ENCODE results near the gene ABCC11. TPM values are rescaled to one million over a fixed set of nuclear protein-coding genes. Genes with fewer than 3 reads are reported as not detected.

Gene ABCC11
- total RNA-seq, 6 experiments from 2014 or later, result 0.05 to 0.26 (median 0.12) TPM; not detected in 3

- Mint-ChIP-seq H3K27ac (no peak overlapping the region; the same call in 1 of the 2 replicates), H3K9me3 (peaks cover 11% of the 10 kb centered on the region), H3K4me3 (no peak overlapping the region), H3K27me3 (ENCODE audit: insufficient read depth) (peaks cover 8% of the 10 kb centered on the region), H3K36me3 (ENCODE audit: low read depth) (peaks cover 40% of the 10 kb centered on the region), H3K4me1 (ENCODE audit: low read depth) (peaks cover 19% of the 10 kb centered on the region)
- DNase-seq, result peak; percentile 8
- TF ChIP-seq CTCF (IDR thresholded peaks at IDR 0.05), result no peak
These were observed 44.0 kb upstream of the ABCC11 start for GRCh38 chr16:48291303-48291702.

GRCh38 chr16:48287239-48287638, 39.9 kb upstream of the ABCC11 start:
- Mint-ChIP-seq H3K4me3 (no peak overlapping the region), H3K36me3 (ENCODE audit: low read depth) (peaks cover 52% of the 10 kb centered on the region), H3K27me3 (ENCODE audit: insufficient read depth) (peaks cover 5% of the 10 kb centered on the region), H3K4me1 (ENCODE audit: low read depth) (peaks cover 14% of the 10 kb centered on the region), H3K9me3 (peaks cover 12% of the 10 kb centered on the region), H3K27ac (no peak overlapping the region)
- TF ChIP-seq CTCF (IDR thresholded peaks at IDR 0.05), result no peak
- peak; percentile 5 for DNase-seq

- H3K4me1 Mint-ChIP-seq (ENCODE audit: low read depth), result no peaks in the 10 kb centered on the region
- no peak overlapping the region for H3K4me3 Mint-ChIP-seq
- peaks cover 45% of the 10 kb centered on the region for H3K36me3 Mint-ChIP-seq (ENCODE audit: low read depth)
- H3K27me3 Mint-ChIP-seq (ENCODE audit: insufficient read depth), result peaks cover 5% of the 10 kb centered on the region
- peaks cover 12% of the 10 kb centered on the region for H3K9me3 Mint-ChIP-seq
- no peak overlapping the region for H3K27ac Mint-ChIP-seq
- DNase-seq, result no peak
- no peak for TF ChIP-seq CTCF (IDR thresholded peaks at IDR 0.05)
These were observed 37.6 kb upstream of the ABCC11 start for GRCh38 chr16:48284772-48285409.

- H3K27ac Mint-ChIP-seq, result no peak overlapping the region
- TF ChIP-seq CTCF (IDR thresholded peaks at IDR 0.05), result no peak
- H3K27me3 Mint-ChIP-seq (ENCODE audit: insufficient read depth), result peaks cover 3% of the 10 kb centered on the region; the same call in 1 of the 2 replicates
- H3K4me3 Mint-ChIP-seq, result no peak overlapping the region
- no peak for DNase-seq
- no peaks in the 10 kb centered on the region for H3K4me1 Mint-ChIP-seq (ENCODE audit: low read depth)
- H3K36me3 Mint-ChIP-seq (ENCODE audit: low read depth), result peaks cover 54% of the 10 kb centered on the region
- H3K9me3 Mint-ChIP-seq, result peaks cover 12% of the 10 kb centered on the region
These were observed 35.4 kb upstream of the ABCC11 start for GRCh38 chr16:48282636-48283263.

- DNase-seq, result no peak
- Mint-ChIP-seq H3K9me3 (no peaks in the 10 kb centered on the region), H3K27me3 (ENCODE audit: insufficient read depth) (no peaks in the 10 kb centered on the region), H3K36me3 (ENCODE audit: low read depth) (peaks cover 39% of the 10 kb centered on the region), H3K4me3 (no peak overlapping the region), H3K4me1 (ENCODE audit: low read depth) (peaks cover 9% of the 10 kb centered on the region), H3K27ac (no peak overlapping the region)
- TF ChIP-seq CTCF (IDR thresholded peaks at IDR 0.05), result no peak
These were observed 33.2 kb upstream of the ABCC11 start for GRCh38 chr16:48280546-48280945.

Measured in HFFc6 (cell line).